Testis (tissue), 5 donors: ENCODE measurements around the gene ZNF800. TPM values are rescaled to one million over a fixed set of nuclear protein-coding genes. Genes with fewer than 3 reads are reported as not detected.
A peak's percentile ranks its signal among the peaks of the same experiment; 100 is the strongest.

Source experiments
- DNase-seq: peaks from one replicate; pipeline ENCODE4 v3.0.0-alpha.2; 2019
- H3K27ac ChIP-seq, 2 donors: fragments of 200-600 bp; sonication (generic); one replicate each; pipeline ENCODE4 v1.5.1; 2019
- H3K27me3 ChIP-seq: fragments of 200-600 bp; sonication (generic); one replicate; pipeline ENCODE4 v1.5.1; 2019
- H3K36me3 ChIP-seq: fragments of 200-600 bp; sonication (generic); one replicate; pipeline ENCODE4 v1.5.1; 2017; ENCODE audit warnings: low read depth; ENCODE audit errors: missing control alignments
- H3K4me1 ChIP-seq: fragments of 200-600 bp; sonication (generic); one replicate; pipeline ENCODE4 v1.5.1; 2019
- H3K4me3 ChIP-seq, 2 donors: fragments of 200-600 bp; sonication (generic); one replicate each; pipeline ENCODE4 v1.5.1; 2017 to 2019
- H3K9me3 ChIP-seq: fragments of 200-600 bp; sonication (generic); one replicate; pipeline ENCODE4 v1.5.1; 2017
- CTCF ChIP-seq, 3 experiments: fragments of 450-650 bp in 2 of 3; fragments of 200-600 bp in 1 of 3; sonication (generic) in 1 of 3; IDR thresholded peaks; one replicate each; pipeline ENCODE4 v1.5.1; 2016 to 2019; ENCODE audit warnings: antibody characterized with exemption in 3 of 3, mild to moderate bottlenecking in 2 of 3, moderate library complexity in 1 of 3
- POLR2A ChIP-seq: fragments of 450-650 bp; IDR thresholded peaks from one replicate; pipeline ENCODE4 v1.6.1; 2017; ENCODE audit warnings: antibody characterized with exemption, mild to moderate bottlenecking, moderate library complexity
- WGBS, 2 donors: methylation state at CpG; one replicate each; pipeline ENCODE4 v1.1.5; 2018; 5-methylcytosine and 5-hydroxymethylcytosine counted together
- intact Hi-C: fragments of 100-400 bp; cut with DNase I; formaldehyde crosslinking; loops from one replicate; pipeline ENCODE4 v1.15.1; 2023; ENCODE audit warnings: low total_unique reads
- long read RNA-seq, 2 donors: transcript quantifications; one replicate each; lab custom pipeline, GENCODE V29; 2026
- polyA plus RNA-seq: library from polyadenylated mRNA; stranded (reverse); fragments of 350-450 nt; fragmentation: Illumina TruSeq; extraction: RNeasy Lipid Tissue Mini Kit (QIAGEN cat#74804); gene quantifications from one replicate; pipeline ENCODE4 v1.2.3, GENCODE V29; 2014; ENCODE audit warnings: low read depth, low replicate concordance; ENCODE audit not compliant: insufficient read depth
- total RNA-seq, 2 donors: library from RNA; depleted of rRNA; stranded (reverse); fragments of >200 nt; gene quantifications; one replicate each; pipeline ENCODE4 v1.2.3, GENCODE V29; 2016

ZNF800 gene
- total RNA-seq (10 to 100 TPM; 40.7 to 44.3 TPM), polyA plus RNA-seq (31.5 TPM)
- long read RNA-seq, donor 1 = 0 reads
- long read RNA-seq, donor 2, full-length matches to known transcripts = 1 of 1 reads
- long read RNA-seq, donor 2, partial matches to known transcripts = 0 of 1 reads
- long read RNA-seq, donor 2, other reads (novel, unspliced or antisense) = 0 of 1 reads

- Histone ChIP-seq H3K27ac (peak within 1 kb of the TSS; percentile 93 to 94), H3K36me3 (no peaks in the 10 kb centered on the region), H3K4me3 (peak within 1 kb of the TSS; percentile 93 to 99), H3K9me3 (no peaks in the 10 kb centered on the region), H3K4me1 (peaks cover 7% of the 10 kb centered on the region), H3K27me3 (no peaks in the 10 kb centered on the region)
- DNase-seq = peak; percentile 94
- peak; percentile 64 for TF ChIP-seq POLR2A
- TF ChIP-seq CTCF (IDR thresholded peaks at IDR 0.05) = no peak
- intact Hi-C loops = no loop called here
- 0 to 1% methylated on average over 25 to 66 of the region's 67 CpGs for WGBS, 2 donors
Observed at GRCh38 chr7:127392566-127393367, at the start of gene ZNF800. TSS of gene ZNF800 (minus strand) at chr7:127392708. CDS start at chr7:127391557, 1,151 bp downstream.

- Histone ChIP-seq H3K36me3 (no peaks in the 10 kb centered on the region), H3K27ac (no peak overlapping the region), H3K4me1 (no peaks in the 10 kb centered on the region), H3K4me3 (no peak overlapping the region), H3K27me3 (no peaks in the 10 kb centered on the region), H3K9me3 (no peaks in the 10 kb centered on the region)
- TF ChIP-seq CTCF (IDR thresholded peaks at IDR 0.05) (no peak), POLR2A (no peak)
- DNase-seq = no peak
- WGBS, 2 donors = 86 to 94% methylated on average over 2 of the region's 2 CpGs
- intact Hi-C loops = no loop called here
Observed at GRCh38 chr7:127440206-127440605, 47.7 kb upstream of the ZNF800 start.

GRCh38 chr7:127438836-127439235 lies 46.3 kb upstream of the ZNF800 start:
- 80 to 82% methylated on average over 2 of the region's 2 CpGs for WGBS, 2 donors
- intact Hi-C loops = no loop called here
- Histone ChIP-seq H3K4me1 (no peaks in the 10 kb centered on the region), H3K4me3 (no peak overlapping the region), H3K9me3 (no peaks in the 10 kb centered on the region), H3K27me3 (no peaks in the 10 kb centered on the region), H3K36me3 (no peaks in the 10 kb centered on the region), H3K27ac (no peak overlapping the region)
- no peak for DNase-seq
- TF ChIP-seq CTCF (IDR thresholded peaks at IDR 0.05) (no peak), POLR2A (no peak)

GRCh38 chr7:127437837-127438236 lies 45.3 kb upstream of the ZNF800 start:
- no peak for DNase-seq
- Histone ChIP-seq H3K4me3 (no peak overlapping the region), H3K36me3 (no peaks in the 10 kb centered on the region), H3K9me3 (no peaks in the 10 kb centered on the region), H3K27me3 (no peaks in the 10 kb centered on the region), H3K4me1 (no peaks in the 10 kb centered on the region), H3K27ac (no peak overlapping the region)
- TF ChIP-seq POLR2A = no peak
- TF ChIP-seq CTCF (IDR thresholded peaks at IDR 0.05) = no peak
- WGBS, 2 donors = 42 to 61% methylated on average over 2 of the region's 2 CpGs
- intact Hi-C loops = no loop called here
